DOHH2 (cell line): Measurements from ENCODE around the gene COL27A1.

Experiments
- H3F3A ChIP-seq: fragments of 200-600 bp; sonication (generic), shearing (Covaris generic); 2 replicates; pipeline ENCODE4 v1.6.0; 2016; ENCODE audit warnings: antibody characterized with exemption, mild to moderate bottlenecking; ENCODE audit not compliant: control insufficient read depth, insufficient read depth
- H3K27ac ChIP-seq: fragments of 200-600 bp; sonication (generic); 2 replicates; pipeline ENCODE4 v1.5.1; 2014; ENCODE audit warnings: low read depth, mild to moderate bottlenecking, low read length, moderate library complexity
- H3K27me3 ChIP-seq: fragments of 200-600 bp; sonication (generic); 2 replicates; pipeline ENCODE4 v1.6.1; 2014; ENCODE audit warnings: mild to moderate bottlenecking, low read length, mixed read lengths; ENCODE audit not compliant: control insufficient read depth
- H3K36me3 ChIP-seq: fragments of 200-600 bp; sonication (generic); 2 replicates; pipeline ENCODE4 v1.6.1; 2014; ENCODE audit warnings: mild to moderate bottlenecking, low read length, moderate library complexity, mixed read lengths; ENCODE audit not compliant: control insufficient read depth
- H3K4me1 ChIP-seq: fragments of 200-600 bp; sonication (generic); 2 replicates; pipeline ENCODE4 v1.6.1; 2014; ENCODE audit warnings: mild to moderate bottlenecking, low read length, mixed read lengths; ENCODE audit not compliant: control insufficient read depth
- H3K4me2 ChIP-seq: fragments of 200-600 bp; sonication (generic); 2 replicates; pipeline ENCODE4 v1.6.0; 2014; ENCODE audit warnings: mild to moderate bottlenecking, low read length, moderate library complexity
- H3K4me3 ChIP-seq: fragments of 200-600 bp; sonication (generic); 2 replicates; pipeline ENCODE4 v1.5.1; 2014; ENCODE audit warnings: mild to moderate bottlenecking, low read length, mixed read lengths
- H3K79me2 ChIP-seq: fragments of 200-600 bp; sonication (generic); 2 replicates; pipeline ENCODE4 v1.6.1; 2014; ENCODE audit warnings: mild to moderate bottlenecking, low read length, mixed read lengths; ENCODE audit not compliant: control insufficient read depth
- H3K9me2 ChIP-seq: fragments of 200-600 bp; sonication (generic); replicated peaks from 2 replicates; pipeline ENCODE4 v1.6.1; 2014; ENCODE audit warnings: mild to moderate bottlenecking, low read length, mixed read lengths; ENCODE audit not compliant: control insufficient read depth
- H3K9me3 ChIP-seq: fragments of 200-600 bp; sonication (generic); 2 replicates; pipeline ENCODE4 v1.6.1; 2014; ENCODE audit warnings: antibody characterized with exemption, low read length, mixed read lengths; ENCODE audit not compliant: control insufficient read depth, insufficient read depth
- H4K20me1 ChIP-seq: fragments of 200-600 bp; sonication (generic); 2 replicates; pipeline ENCODE4 v1.6.0; 2014; ENCODE audit warnings: low read depth, mild to moderate bottlenecking, antibody characterized with exemption, low read length, moderate library complexity; ENCODE audit not compliant: control insufficient read depth, insufficient read depth
- EZH2phosphoT487 ChIP-seq: fragments of 200-600 bp; sonication (generic); IDR thresholded peaks from 2 replicates; pipeline ENCODE4 v1.6.1; 2017; ENCODE audit warnings: borderline replicate concordance, mild to moderate bottlenecking, antibody characterized with exemption, low read length, moderate library complexity, mixed read lengths
- TF ChIP-seq, protein P1 (sequence below): fragments of 200-600 bp; sonication (generic); IDR thresholded peaks from one replicate; pipeline ENCODE4 v1.5.1; 2014; ENCODE audit warnings: antibody characterized with exemption, mild to moderate bottlenecking, low read depth, low read length; ENCODE audit not compliant: poor library complexity, severe bottlenecking

Gene COL27A1

DNA sequence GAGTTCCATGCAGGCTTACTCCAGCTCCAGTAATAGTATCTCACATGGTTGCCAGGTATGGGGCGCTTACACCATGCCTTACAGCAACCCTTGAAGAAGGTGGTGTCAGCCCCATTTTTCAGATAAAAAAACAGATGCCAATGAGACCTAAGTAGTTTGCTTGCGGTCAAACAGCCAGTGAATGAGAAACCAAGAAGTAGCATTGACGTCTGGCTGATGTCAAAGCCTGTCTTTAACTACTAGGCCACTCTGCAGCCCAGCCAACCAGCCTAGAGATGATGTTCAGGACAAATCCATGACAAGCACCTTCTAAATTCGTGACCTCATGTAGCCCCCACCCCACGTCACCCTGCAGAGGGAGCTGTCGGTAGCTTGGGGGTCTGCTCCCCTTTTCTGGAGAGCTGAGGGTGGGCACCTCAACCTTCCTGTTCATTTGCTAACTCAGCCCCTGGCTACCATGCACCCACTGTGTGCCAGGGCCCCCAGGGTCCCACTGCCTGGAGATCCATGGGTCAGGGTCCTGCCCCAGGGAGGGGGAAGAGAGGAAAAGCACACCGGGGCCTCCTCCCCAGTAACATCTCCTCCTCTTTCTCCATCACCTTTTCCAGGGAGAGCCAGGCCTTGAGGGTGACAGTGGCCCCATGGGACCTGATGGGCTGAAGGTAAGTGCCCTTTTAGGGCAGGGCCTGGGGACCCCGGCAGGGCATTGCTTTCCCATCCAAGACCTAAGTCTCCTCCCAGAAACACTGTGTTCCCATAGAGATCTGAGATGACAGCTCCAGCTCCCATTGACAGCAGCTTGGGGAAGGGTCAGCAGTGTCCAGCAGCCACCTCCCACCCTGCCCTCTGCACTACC, 115.0 kb downstream of the COL27A1 start:
- TF ChIP-seq EZH2phosphoT487: no peak
- TF ChIP-seq, protein P1, sequence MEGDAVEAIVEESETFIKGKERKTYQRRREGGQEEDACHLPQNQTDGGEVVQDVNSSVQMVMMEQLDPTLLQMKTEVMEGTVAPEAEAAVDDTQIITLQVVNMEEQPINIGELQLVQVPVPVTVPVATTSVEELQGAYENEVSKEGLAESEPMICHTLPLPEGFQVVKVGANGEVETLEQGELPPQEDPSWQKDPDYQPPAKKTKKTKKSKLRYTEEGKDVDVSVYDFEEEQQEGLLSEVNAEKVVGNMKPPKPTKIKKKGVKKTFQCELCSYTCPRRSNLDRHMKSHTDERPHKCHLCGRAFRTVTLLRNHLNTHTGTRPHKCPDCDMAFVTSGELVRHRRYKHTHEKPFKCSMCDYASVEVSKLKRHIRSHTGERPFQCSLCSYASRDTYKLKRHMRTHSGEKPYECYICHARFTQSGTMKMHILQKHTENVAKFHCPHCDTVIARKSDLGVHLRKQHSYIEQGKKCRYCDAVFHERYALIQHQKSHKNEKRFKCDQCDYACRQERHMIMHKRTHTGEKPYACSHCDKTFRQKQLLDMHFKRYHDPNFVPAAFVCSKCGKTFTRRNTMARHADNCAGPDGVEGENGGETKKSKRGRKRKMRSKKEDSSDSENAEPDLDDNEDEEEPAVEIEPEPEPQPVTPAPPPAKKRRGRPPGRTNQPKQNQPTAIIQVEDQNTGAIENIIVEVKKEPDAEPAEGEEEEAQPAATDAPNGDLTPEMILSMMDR: no peak
- Histone ChIP-seq H3K36me3 (no peaks in the 10 kb centered on the region), H3K4me3 (no peak overlapping the region)

DNA sequence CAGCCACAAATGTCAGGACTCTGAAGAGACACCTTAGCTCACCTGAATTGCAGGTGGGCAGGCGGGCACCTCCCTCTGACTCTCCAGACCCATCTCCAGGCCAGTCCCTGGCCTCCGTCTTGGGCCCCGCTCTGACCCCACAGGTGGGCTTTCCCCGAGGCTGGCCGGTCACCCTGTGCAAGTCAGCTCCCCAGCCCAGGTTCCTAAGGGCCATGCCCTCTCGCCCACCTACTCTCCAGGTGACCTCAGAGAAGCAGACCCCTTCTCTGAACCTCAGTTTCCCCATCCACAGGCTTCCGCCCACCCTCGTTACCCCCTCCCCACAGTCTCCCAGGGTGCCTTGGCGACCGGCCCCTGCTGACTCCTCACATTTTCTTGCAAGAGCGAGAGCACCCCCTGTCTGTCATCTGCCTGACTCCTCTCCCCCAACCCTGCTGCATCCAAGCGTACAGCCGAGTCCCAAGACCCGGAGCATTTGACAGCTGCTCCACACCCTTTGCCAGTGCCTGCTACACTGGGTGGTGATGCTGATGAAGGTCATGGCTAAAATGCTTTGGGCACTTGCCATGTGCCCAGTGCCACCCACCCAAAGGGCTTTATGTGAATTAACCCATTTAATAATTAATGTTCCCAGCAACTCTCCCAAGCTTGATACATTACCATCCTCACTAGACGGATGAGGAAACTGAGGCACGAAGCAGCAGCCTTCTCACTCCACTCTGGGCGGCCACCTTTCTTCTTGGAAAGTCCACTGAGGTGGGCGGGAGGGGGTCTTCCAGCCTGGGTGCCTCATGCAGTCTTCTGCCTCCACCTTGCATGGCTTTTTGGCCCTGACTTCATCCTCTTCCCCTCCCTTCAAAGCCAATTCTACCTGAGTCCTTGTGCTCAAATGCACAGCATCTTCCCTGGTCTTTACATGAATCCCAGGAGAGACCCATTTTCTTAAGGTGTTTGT, 116.5 kb downstream of the COL27A1 start:
- Histone ChIP-seq H3K36me3 (no peaks in the 10 kb centered on the region), H4K20me1 (no peaks in the 10 kb centered on the region), H3F3A (no peaks in the 10 kb centered on the region), H3K27ac (no peak overlapping the region), H3K4me3 (no peak overlapping the region), H3K4me1 (no peaks in the 10 kb centered on the region), H3K4me2 (no peak overlapping the region), H3K9me3 (no peaks in the 10 kb centered on the region), H3K9me2 (no peaks in the 10 kb centered on the region), H3K79me2 (no peaks in the 10 kb centered on the region), H3K27me3 (no peaks in the 10 kb centered on the region)
- TF ChIP-seq, protein P1: no peak
- no peak for TF ChIP-seq EZH2phosphoT487

More for the DNA sequence above, 115.0 kb downstream of the COL27A1 start:
- no peak overlapping the region for H3K4me2 ChIP-seq
- no peaks in the 10 kb centered on the region for H3K9me3 ChIP-seq
- H3K27ac ChIP-seq: no peak overlapping the region
- no peaks in the 10 kb centered on the region for H3K79me2 ChIP-seq
- H3K4me1 ChIP-seq: no peaks in the 10 kb centered on the region
- H3F3A ChIP-seq: no peaks in the 10 kb centered on the region
- H3K27me3 ChIP-seq: no peaks in the 10 kb centered on the region
- H3K9me2 ChIP-seq: no peaks in the 10 kb centered on the region
- no peaks in the 10 kb centered on the region for H4K20me1 ChIP-seq

DNA sequence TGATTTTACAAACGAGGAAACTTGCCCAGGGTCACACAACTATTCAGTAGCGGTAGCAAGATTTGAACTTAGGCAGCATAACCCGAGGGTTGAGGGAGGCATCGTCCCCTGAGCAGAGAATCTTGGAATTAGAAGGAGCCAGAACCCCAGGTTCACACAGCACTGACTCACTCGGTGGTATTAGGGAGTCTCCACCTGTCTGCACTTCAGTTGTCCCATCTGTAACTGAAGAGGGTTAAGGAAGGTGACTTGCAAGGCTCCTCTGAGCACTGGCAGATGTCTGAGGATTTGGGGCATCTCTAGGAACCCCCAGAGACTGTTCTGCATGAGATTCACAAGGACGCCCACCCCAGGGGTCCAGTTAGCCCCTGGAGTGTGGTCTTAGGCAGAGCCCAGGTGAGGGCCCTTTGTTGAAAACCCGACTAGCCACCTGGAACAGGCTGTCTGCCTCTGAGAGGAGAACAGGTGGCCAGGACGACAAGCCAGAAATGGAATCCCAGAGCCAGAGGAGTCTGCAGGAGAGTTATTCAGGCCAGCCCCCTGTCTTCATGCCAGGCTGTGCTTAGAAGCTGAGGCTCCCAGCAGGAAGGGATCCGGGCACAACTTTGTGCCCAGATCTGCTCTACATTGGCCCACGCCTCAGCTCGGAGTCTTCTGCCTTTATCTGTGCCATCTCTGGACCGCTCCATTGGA, 117.5 kb downstream of the COL27A1 start:
- H3K4me3 ChIP-seq: no peak overlapping the region
- H3K4me2 ChIP-seq: no peak overlapping the region
- H3F3A ChIP-seq: no peaks in the 10 kb centered on the region
- TF ChIP-seq EZH2phosphoT487: no peak
- TF ChIP-seq, protein P1: no peak
- H3K79me2 ChIP-seq: no peaks in the 10 kb centered on the region
- no peak overlapping the region for H3K27ac ChIP-seq
- no peaks in the 10 kb centered on the region for H3K9me2 ChIP-seq
- no peaks in the 10 kb centered on the region for H3K9me3 ChIP-seq
- no peaks in the 10 kb centered on the region for H3K27me3 ChIP-seq
- H4K20me1 ChIP-seq: no peaks in the 10 kb centered on the region
- H3K36me3 ChIP-seq: no peaks in the 10 kb centered on the region
- no peaks in the 10 kb centered on the region for H3K4me1 ChIP-seq
